ENCODE measurements around the gene STYX.
A peak's percentile ranks its signal among the peaks of the same experiment; 100 is the strongest.

STYX gene

DNA sequence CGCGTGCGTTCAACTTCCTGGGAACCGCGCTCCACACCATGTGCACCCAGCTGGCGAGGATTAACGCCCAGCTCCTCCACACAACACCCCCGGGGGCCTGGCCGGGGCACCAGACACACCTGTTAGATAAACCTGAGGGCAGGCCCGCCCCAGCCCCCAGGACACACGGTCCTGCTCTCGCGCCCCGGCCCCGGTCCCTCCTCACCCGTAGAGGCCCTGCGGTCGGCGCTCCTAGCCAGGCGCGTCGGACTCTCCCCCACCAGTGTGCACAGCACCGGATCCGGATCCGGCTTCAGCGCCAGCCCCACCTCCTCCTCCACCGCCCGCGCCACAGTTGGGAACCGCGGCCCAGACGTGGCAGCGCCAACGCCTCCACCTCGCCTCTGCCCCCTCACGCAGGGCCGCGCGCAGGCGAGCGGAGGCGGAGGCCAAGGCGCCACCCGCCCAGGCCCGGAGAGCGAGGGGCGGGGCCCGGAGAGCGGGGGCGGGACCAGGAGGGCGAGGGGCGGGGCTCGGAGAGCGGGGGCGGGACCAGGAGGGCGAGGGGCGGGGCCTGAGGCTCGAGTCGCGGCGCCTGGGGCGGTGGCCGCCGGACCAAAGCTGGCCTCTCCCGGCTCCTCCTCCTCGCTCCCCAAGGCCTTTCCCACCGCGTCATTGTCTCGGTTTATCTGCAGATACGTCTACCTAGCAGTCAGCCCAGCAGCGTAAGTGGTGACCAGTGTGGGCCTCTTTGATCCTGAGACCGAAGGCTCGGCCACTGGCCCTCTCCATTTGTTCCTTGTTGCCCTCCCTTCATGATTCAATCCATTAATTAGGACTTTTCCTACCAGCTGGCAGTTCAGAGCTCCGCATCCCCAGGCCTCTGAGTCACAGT is 61.5 kb downstream of the STYX start, which contains the start of gene GNPNAT1:
Gene GNPNAT1 (minus strand): TSS at position 385 of the 874 bp plus-strand sequence. CDS start 6,957 bp downstream, outside the sequence.
- DNase-seq = peak; percentile 86 to 89

DNA sequence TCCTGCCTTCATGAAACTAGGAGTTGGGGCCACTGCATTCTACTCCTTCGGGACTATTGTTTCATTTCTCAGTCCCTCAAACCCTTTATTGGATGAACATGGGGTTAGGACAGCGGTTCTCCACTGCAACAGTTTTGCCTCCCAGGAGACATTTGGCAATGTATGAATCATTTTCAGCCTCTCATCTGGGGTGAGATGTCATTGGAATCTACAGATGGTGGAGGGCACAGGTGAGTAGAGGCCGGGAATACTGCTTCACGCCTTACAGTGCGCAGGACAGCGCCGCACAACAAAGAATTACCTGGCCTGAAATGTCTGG is 62.1 kb downstream of the STYX start:
- DNase-seq = no peak

DNA sequence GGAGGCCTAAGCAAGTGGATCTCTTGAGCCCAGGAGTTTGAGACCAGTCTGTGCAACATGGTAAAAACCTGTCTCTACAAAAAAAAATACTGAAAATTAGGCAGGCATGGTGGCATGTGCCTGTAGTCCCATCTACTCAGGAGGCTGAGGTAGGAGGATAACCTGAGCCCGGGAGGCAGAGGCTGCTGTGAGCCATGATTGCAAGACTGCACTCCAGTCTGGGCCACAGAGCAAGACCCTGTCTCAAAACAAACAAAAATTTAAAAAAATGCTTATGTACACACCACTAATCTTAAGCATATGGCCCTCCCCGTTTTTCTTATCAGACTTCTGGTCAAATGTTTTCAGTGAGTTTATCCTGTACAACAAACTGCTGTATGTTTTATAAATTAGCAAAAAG is 63.1 kb downstream of the STYX start:
- DNase-seq = no peak

DNA sequence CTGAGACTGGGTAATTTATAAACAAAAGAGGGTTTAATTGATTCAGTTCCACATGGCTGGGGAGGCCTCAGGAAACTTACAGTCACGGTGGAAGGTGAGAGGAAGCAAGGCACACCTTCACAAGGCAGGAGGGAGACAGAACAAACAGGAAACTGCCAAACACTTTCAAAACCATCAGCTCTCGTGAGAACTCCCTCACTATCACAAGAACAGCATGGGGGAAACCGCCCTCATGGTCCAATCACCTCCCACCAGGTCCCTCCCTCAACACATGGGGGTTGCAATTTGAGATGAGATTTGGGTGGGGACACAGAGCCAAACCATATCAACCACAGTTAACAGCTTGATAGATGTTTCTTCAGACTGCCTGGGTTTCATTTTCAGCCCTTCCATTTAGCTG is 67.7 kb downstream of the STYX start:
- no peak for DNase-seq

DNA sequence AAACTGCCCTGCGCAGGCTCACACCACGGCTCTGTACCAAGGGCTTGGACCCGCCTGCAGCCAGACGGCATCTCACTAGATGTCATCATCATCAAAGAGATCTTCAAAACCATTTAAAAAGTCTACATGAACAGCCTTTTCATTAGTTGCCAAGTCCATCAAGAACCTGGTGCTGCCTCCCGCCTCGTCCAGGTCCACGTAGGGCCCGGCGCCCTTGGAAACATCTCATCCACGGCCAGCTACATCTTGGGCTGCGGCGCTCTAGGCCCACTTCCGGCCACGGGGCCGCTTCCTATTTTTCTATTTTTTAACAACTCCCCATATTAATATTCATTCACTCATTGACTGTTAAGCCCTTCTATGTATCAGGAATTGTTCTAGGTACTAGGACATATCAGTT is 68.9 kb downstream of the STYX start:
- no peak for DNase-seq

DNA sequence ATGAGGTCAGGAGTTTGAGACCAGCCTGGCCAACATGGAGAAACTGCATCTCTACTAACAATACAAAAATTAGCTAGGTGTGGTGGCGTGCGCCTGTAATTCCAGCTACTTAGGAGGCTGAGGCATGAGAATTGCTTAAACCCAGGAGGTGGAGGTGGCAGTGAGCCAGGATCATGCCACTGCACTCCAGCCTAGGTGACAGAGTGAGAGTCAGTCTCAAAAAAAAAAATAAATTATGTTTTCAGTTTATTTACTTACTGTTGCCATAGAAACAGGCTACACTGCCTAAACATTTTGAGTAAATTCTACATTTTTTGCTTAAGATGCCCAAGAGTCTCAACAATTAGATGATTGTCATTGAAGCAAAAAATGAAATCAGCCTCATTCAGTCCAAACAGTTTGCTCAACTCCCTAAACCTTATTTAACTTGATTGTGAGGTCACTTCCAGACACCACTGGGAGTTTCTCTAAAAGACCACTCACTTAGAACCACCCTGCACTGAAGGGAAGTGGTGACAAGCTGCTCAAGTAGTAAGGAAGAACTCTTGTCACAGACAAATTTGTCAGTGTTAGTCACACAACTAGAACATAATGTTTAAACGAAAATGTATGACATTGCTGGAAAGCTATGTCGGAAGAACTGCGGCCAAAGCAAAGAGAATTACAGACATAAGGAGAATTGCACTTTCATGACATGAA is 71.2 kb downstream of the STYX start:
- no peak for DNase-seq

DNA sequence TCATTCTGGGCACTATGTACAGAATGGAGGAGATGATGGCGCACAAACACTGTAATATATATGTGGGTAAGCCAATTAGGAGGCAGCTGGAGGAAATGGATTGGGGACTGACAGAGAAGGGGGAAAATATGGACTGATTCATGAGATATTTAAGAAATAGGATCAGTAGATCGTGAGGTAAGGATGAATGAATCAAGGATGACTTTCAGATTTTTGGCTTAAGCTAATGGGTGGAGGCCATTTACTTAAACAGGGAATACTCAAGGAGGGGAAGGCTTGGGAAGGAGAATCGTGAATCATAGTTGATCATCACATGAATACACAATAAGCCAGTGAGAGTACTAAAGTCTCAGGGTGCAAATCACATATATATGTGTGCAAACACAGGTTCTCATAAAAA is 72.6 kb downstream of the STYX start:
- DNase-seq = no peak

DNA sequence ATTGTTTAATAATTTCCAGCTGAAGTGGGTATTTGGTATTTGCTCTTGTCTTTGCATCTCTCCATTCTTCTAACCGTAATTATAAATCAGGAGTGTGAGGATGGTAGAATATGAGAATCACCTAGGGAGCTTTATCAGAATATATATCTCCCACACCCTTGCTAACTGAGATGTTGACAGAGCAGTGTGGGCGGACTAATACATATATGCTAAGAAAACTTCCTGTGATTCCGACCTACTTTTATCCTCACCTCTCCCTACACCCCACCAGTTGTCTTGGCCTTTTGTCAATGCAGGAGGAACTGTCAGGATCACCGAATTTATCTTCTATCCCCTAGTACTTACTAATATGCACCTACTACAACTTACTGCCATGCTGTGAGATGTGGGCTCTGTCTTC is 76.1 kb downstream of the STYX start:
- DNase-seq = no peak

DNA sequence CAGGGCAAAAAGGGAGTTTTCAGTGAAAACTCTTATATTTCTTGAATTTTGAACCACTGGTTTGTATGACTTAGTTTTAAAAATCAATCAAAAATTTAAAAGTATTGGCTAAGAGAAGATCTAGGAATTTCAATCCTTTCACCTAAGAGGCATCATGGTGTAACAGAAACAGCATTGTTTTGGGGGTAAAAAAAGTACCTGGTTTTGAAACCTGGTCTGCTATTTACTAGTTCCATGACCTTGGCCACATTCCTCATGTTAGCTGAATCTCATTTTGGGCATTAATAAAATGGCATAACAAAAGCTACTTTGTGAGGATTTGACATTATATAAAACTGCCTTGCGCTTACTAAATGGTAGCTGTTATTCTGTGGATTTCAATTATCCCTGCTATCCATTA is 78.1 kb downstream of the STYX start:
- no peak for DNase-seq

DNA sequence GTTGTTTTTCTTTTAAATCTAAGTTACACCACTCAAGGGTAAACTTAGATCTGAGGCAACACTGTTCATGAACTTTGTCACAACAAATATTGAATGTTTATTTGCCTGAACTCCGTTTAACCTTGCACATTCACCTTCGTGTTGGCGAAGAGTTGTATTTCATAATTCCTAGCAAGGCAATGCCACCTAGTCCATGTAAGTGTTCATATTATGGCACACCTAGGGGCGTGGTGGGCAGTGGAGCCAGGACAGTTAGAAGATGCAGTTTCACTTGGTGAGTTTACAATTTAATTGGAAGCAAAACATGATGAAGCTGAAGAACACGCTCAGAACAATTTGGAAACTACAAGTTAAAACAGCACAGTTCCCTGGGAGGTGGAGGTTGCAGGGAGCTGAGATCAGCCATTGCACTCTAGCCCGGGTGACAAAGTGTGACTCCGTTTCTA is 91.9 kb downstream of the STYX start:
- DNase-seq = no peak

DNA sequence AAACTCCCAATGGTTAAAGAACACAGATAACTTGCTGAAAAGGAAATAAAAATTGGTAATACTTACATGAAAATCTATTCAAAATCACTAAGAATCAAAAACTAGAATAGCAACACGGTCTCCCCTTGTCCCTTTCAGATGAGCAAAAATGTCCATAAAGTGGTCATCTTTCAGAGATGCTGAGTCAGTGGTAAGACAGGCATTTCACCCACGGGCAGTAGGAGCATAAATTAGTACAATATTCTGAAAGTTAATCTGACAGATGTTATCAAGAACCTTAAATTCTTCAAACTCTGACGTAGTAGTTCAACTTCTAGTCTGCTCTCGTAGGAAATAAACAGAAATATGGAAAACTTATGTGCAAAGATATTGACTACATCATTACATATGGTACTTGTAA is 94.5 kb downstream of the STYX start:
- DNase-seq = no peak
